ENCODE measurements around the gene MYPOP. TPM values are rescaled to one million over a fixed set of nuclear protein-coding genes. Genes with fewer than 3 reads are reported as not detected.
A peak's percentile ranks its signal among the peaks of the same experiment; 100 is the strongest.

Gene MYPOP
- total RNA-seq, 4 donors from 2014 or later, result 4.1 to 17.7 (median 14.2) TPM

DNA sequence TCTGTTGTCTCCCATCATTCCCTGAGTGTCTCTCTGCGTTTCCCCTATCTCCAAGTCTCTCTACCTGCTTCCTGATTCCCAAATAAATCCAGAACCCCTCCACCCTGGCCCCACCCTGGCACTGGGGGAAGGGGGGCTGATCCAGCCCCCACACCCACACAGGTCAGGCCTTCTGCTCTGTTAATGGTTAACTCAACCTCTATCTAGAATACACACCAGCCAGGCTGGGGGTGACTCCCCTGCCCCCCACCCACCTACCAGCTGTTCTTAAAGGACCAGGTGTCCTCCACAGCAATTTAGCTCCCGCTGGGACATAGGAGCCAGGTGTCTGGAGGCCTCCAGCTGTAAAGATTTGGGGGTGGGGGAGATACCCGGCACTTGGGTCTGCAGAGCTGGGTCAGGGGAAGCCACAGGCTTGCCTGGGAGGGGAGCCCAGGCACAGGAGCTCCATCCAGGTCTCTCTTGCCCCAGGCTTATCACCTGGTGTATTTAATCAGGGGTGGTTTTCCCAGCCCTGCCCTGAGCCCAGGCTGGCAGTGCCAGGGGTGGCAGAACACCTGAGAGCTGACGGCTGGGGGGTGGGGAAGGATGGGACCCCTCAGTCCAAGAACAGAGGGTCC is 20.4 kb downstream of the MYPOP start:
- peaks cover 2 to 52% (median 24%) of the 10 kb centered on the region in 4 donors for H3K4me1 ChIP-seq
- TF ChIP-seq, protein P1, sequence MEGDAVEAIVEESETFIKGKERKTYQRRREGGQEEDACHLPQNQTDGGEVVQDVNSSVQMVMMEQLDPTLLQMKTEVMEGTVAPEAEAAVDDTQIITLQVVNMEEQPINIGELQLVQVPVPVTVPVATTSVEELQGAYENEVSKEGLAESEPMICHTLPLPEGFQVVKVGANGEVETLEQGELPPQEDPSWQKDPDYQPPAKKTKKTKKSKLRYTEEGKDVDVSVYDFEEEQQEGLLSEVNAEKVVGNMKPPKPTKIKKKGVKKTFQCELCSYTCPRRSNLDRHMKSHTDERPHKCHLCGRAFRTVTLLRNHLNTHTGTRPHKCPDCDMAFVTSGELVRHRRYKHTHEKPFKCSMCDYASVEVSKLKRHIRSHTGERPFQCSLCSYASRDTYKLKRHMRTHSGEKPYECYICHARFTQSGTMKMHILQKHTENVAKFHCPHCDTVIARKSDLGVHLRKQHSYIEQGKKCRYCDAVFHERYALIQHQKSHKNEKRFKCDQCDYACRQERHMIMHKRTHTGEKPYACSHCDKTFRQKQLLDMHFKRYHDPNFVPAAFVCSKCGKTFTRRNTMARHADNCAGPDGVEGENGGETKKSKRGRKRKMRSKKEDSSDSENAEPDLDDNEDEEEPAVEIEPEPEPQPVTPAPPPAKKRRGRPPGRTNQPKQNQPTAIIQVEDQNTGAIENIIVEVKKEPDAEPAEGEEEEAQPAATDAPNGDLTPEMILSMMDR (IDR thresholded peaks at IDR 0.05), result no peak
- peak in 1 of 2 donors; percentile 14 for TF ChIP-seq POLR2A (IDR thresholded peaks at IDR 0.05)
- peak in 2 of 3 donors; percentile 54 to 76 for DNase-seq
- H3K27ac ChIP-seq, result peak overlapping the region in 3 of 4 donors; percentile 68 to 92 (median 90)
- H3K4me3 ChIP-seq, result peak overlapping the region in 3 of 4 donors; percentile 7 to 81 (median 69)
- H3K36me3 ChIP-seq, result peaks cover 0 to 9% (median 0%) of the 10 kb centered on the region in 3 donors
- no peaks in the 10 kb centered on the region for H3K9me3 ChIP-seq
- no peaks in the 10 kb centered on the region for H3K27me3 ChIP-seq

DNA sequence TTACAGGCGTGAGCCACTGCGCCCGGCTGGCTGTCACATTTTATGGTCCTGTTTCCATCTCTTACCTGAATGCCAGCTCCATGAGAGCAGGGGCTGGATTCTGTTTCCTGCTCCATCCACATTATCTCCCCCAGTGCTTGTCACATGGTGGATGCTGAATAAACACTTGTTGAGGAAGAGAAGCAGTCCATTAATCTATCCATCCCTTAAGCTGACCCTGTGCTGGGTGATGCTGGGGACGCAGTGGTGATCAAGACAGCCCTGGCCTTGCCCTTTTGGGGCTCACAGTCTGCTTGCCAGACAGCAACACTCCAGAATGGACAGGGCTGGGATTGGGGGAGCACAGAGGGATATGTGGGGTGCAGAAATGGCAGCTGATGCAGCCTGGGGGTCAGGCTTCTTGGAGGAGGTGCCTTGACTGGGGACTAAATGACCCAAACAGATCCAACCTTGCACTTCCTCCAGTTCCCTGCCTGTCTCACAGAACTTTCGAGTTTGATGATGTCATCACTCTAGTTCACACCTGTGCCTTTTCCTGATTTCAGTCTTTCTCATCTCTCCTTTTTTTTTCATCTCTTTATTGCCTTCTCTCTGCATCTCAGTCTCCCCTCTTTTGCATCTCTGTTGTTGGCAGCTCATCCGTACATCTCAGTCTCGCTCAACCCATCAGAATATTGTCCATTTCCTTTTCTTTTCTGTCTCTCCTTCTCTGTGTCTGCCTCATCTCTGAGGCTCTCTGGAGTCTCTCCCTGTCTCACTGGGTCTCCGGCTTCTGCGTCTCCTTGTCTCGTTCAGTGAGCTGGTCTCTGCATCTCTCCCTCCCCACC is 21.1 kb downstream of the MYPOP start:
- peaks cover 6 to 59% (median 30%) of the 10 kb centered on the region in 4 donors for H3K4me1 ChIP-seq
- no peak for DNase-seq
- TF ChIP-seq, protein P1 (IDR thresholded peaks at IDR 0.05), result no peak
- TF ChIP-seq POLR2A (IDR thresholded peaks at IDR 0.05), result peak in 1 of 2 donors; percentile 6
- H3K9me3 ChIP-seq, result no peaks in the 10 kb centered on the region
- no peak overlapping the region for H3K4me3 ChIP-seq
- H3K27me3 ChIP-seq, result no peaks in the 10 kb centered on the region
- peak overlapping the region in 3 of 4 donors; percentile 68 to 92 (median 90) for H3K27ac ChIP-seq
- H3K36me3 ChIP-seq, result peaks cover 0 to 9% (median 0%) of the 10 kb centered on the region in 3 donors

DNA sequence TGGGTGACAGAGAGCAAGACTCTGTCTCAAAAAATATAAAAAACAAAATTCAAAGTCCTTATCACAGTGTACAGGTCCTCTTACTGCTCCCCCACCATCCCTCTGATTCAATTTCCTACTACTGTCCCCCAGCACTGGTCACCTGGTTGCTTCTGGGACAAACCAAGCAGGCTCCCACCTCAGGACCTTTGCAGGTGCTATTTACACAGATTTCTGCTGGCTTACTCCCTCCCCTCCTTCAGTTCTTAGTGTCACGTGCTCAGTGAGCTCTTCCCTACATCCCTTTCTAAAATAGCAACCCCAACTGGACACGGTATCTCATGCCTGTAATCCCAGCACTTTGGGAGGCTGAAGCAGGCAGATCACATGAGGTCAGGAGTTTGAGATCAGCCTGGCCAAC is 22.4 kb downstream of the MYPOP start:
- Histone ChIP-seq H3K4me1 (peaks cover 6 to 58% (median 26%) of the 10 kb centered on the region in 4 donors), H3K27me3 (no peaks in the 10 kb centered on the region), H3K4me3 (no peak overlapping the region), H3K9me3 (no peaks in the 10 kb centered on the region), H3K36me3 (peaks cover 0 to 9% (median 0%) of the 10 kb centered on the region in 3 donors), H3K27ac (peak overlapping the region in 1 of 4 donors; percentile 13)
- no peak for DNase-seq
- TF ChIP-seq, protein P1 (IDR thresholded peaks at IDR 0.05), result no peak
- TF ChIP-seq POLR2A (IDR thresholded peaks at IDR 0.05), result no peak

DNA sequence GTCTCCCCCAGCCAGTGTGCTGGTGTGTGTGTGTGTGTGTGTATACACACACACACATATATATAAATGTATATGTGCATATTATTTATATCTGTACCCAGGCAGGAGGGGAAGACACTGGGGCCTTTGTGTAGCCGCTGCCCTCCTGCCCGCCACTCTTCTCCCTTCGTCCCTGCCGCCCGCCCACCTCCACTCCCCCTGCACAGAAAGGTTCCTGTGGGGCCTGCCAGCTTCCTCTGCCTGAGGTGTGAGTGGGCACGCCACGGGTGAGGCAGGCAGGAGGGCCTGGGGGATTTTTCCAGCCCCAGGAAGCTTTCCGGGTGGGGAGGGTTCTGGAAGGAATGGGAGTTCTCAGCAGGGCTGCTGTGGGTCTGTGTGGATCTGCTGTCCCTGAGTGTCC is 23.4 kb downstream of the MYPOP start:
- no peak for DNase-seq
- Histone ChIP-seq H3K36me3 (peaks cover 0 to 4% (median 0%) of the 10 kb centered on the region in 3 donors), H3K27me3 (no peaks in the 10 kb centered on the region), H3K4me3 (no peak overlapping the region), H3K27ac (peak overlapping the region in 2 of 4 donors; percentile 35 to 83), H3K9me3 (no peaks in the 10 kb centered on the region), H3K4me1 (peaks cover 6 to 49% (median 17%) of the 10 kb centered on the region in 4 donors)
- TF ChIP-seq POLR2A (IDR thresholded peaks at IDR 0.05), result no peak
- TF ChIP-seq, protein P1 (IDR thresholded peaks at IDR 0.05), result no peak

DNA sequence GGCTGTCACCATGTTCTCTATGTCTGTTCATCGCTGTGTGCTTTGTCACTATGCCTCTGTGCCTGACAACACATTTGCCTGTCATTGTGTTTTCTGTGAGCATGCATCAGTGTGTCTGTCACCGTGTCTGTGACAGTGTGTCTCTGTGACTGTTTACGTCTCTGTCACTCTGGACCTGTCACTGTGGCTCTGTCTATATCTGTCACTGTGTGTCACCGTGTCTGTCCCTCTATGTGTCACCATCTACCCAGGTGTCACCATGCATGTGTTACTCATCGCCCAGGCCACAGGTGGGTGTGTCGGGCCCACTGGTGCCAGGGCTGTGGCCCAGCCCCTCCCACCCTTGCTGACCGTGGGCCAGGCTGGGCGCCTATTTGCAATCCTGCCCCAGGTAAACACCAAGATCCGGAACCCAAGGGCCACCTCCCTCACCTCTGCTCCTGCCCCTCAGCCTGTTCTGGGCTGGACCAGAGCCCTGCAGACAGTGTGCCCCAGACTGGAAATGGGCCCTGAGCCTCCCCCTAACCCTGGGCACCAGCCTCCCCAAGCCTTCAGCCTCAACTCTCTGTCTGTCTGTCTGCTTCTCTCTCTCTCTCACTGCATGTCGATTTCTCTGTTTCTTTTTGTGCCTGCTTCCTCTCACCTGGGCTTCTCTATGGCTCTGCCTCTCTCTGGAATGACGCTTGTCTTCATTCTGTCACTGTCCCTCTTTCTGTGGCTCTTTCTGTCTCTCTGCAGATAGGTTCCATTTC is 24.2 kb downstream of the MYPOP start:
- Histone ChIP-seq H3K4me3 (no peak overlapping the region), H3K9me3 (no peaks in the 10 kb centered on the region), H3K27me3 (no peaks in the 10 kb centered on the region), H3K36me3 (no peaks in the 10 kb centered on the region), H3K4me1 (peaks cover 5 to 41% (median 11%) of the 10 kb centered on the region in 4 donors), H3K27ac (peak overlapping the region in 2 of 4 donors; percentile 77 to 83)
- TF ChIP-seq, protein P1 (IDR thresholded peaks at IDR 0.05), result no peak
- peak in 1 of 2 donors; percentile 42 for TF ChIP-seq POLR2A (IDR thresholded peaks at IDR 0.05)
- DNase-seq, result peak in 2 of 3 donors; percentile 80 to 83
